NCI-H2227 treated with DMSO at 0.1 percent for 48 hours (cell line): ENCODE measurements around the gene NHS.

Source experiments
- DNase-seq: peaks from one replicate; lab custom pipeline; 2025; lab: John Stamatoyannopoulos, UW

NHS gene

GRCh38 chrX:17374619-17375366 is at the start of gene NHS:
Gene NHS (plus strand): TSS chrX:17375200. CDS start chrX:17375758, 558 bp downstream.
- DNase-seq: peak; percentile 28

GRCh38 chrX:17328837-17329236 is 46.2 kb upstream of the NHS start:
- DNase-seq: no peak

GRCh38 chrX:17336377-17336776 is 38.6 kb upstream of the NHS start:
- DNase-seq: no peak

GRCh38 chrX:17355976-17356375 is 19.0 kb upstream of the NHS start:
- no peak for DNase-seq

GRCh38 chrX:17359500-17359899 is 15.5 kb upstream of the NHS start:
- DNase-seq: no peak

GRCh38 chrX:17361620-17362019 is 13.4 kb upstream of the NHS start:
- no peak for DNase-seq

GRCh38 chrX:17368002-17368401 is 7.0 kb upstream of the NHS start:
- DNase-seq: no peak

GRCh38 chrX:17369309-17369708 is 5.7 kb upstream of the NHS start:
- DNase-seq: no peak

GRCh38 chrX:17370191-17370590 is 4.8 kb upstream of the NHS start:
- no peak for DNase-seq

- DNase-seq: no peak
Measured at GRCh38 chrX:17372052-17372451, 2.9 kb upstream of the NHS start.

- no peak for DNase-seq
Measured at GRCh38 chrX:17373337-17373736, 1.7 kb upstream of the NHS start.

GRCh38 chrX:17375367-17375636 is 302 bp downstream of the NHS start:
- no peak for DNase-seq

- no peak for DNase-seq
Measured at GRCh38 chrX:17375637-17376430, 834 bp downstream of the NHS start.

GRCh38 chrX:17376431-17377077 is 1.6 kb downstream of the NHS start:
- no peak for DNase-seq

- DNase-seq: peak; percentile 33
Measured at GRCh38 chrX:17377091-17377717, 2.2 kb downstream of the NHS start.

- DNase-seq: no peak
Measured at GRCh38 chrX:17377795-17378194, 2.8 kb downstream of the NHS start.

GRCh38 chrX:17380221-17380620 is 5.2 kb downstream of the NHS start:
- no peak for DNase-seq

GRCh38 chrX:17390419-17390850 is 15.4 kb downstream of the NHS start:
- no peak for DNase-seq

- no peak for DNase-seq
Measured at GRCh38 chrX:17395154-17395553, 20.2 kb downstream of the NHS start.

- no peak for DNase-seq
Measured at GRCh38 chrX:17397074-17397473, 22.1 kb downstream of the NHS start.

GRCh38 chrX:17403189-17403691 is 28.2 kb downstream of the NHS start:
- no peak for DNase-seq

GRCh38 chrX:17403972-17404371 is 29.0 kb downstream of the NHS start:
- DNase-seq: no peak
